A549 (cell line): ENCODE measurements around the gene CLCF1. TPM values are rescaled to one million over a fixed set of nuclear protein-coding genes. Genes with fewer than 3 reads are reported as not detected.

Source experiments
- ATAC-seq, 2 experiments: fragments of 200-7000 bp in 1 of 2; fragments of >200 bp in 1 of 2; cut with Nextera tagmentation in 1 of 2; cut with Tn5 transposase in 1 of 2; 3 replicates each; pipeline versions ENCODE4 v1.8.0 to v1.9.1; 2018 to 2020; ENCODE audit warnings: mild to moderate bottlenecking in 1 of 2, moderate library complexity in 1 of 2
- CTCF ChIA-PET: fragments of 300-600 bp; sonication (Branson Sonifier 250); formaldehyde crosslinking; extraction: SDS; loops from one replicate; lab custom pipeline; 2021; ENCODE audit warnings: antibody characterized with exemption, inconsistent platforms; lab: Yijun Ruan, JAX
- POLR2A ChIA-PET: fragments of 350-600 bp; formaldehyde crosslinking; extraction: SDS; loops from one replicate; lab custom pipeline; 2021; ENCODE audit warnings: antibody characterized with exemption, inconsistent platforms; lab: Yijun Ruan, JAX
- DNase-seq, 2 experiments: peaks; one replicate each; pipeline versions ENCODE4 v3.0.0 to v3.0.0-alpha.2; 2011 to 2016; ENCODE audit warnings: low read depth in 1 of 2, low spot score in 1 of 2
- FAIRE-seq: peaks from 2 replicates; lab custom pipeline; 2011; peaks lifted over from hg19 to GRCh38; lab: Jason Lieb, UNC
- H3K27ac ChIP-seq, 2 experiments: fragments of >200 bp; sonication (Bioruptor Twin); formaldehyde crosslinking; 3 replicates each; pipeline ENCODE4 v1.5.1; 2016 to 2017
- H3K4me1 ChIP-seq: fragments of >200 bp; sonication (Bioruptor Twin); formaldehyde crosslinking; 3 replicates; pipeline ENCODE4 v1.6.1; 2016
- H3K4me2 ChIP-seq: fragments of >200 bp; sonication (Bioruptor Twin); formaldehyde crosslinking; 3 replicates; pipeline ENCODE4 v1.6.1; 2016
- H3K4me3 ChIP-seq: fragments of >200 bp; sonication (Bioruptor Twin); formaldehyde crosslinking; 3 replicates; pipeline ENCODE4 v1.5.1; 2016
- H3K9me3 ChIP-seq: fragments of >200 bp; sonication (Bioruptor Twin); formaldehyde crosslinking; 3 replicates; pipeline ENCODE4 v1.6.1; 2016
- ATOH8 ChIP-seq: fragments of 250-450 bp; sonication (Bioruptor Pico); IDR thresholded peaks from 2 replicates; pipeline ENCODE4 v1.5.0; 2020; ENCODE audit warnings: low read depth, mild to moderate bottlenecking, moderate library complexity
- BCL3 ChIP-seq: fragments of >200 bp; sonication (Bioruptor Twin); formaldehyde crosslinking; IDR thresholded peaks from 3 replicates; pipeline ENCODE4 v1.6.1; 2016
- CHD2 ChIP-seq: fragments of 150-350 bp; IDR thresholded peaks from 2 replicates; pipeline ENCODE4 v1.6.1; 2014; ENCODE audit warnings: low read length; ENCODE audit not compliant: partially characterized antibody
- EHF ChIP-seq: fragments of 250-450 bp; sonication (Bioruptor Pico); IDR thresholded peaks from 2 replicates; pipeline ENCODE4 v1.5.0; 2020; ENCODE audit warnings: mild to moderate bottlenecking
- EHMT2 ChIP-seq: fragments of 200-600 bp; sonication (generic); IDR thresholded peaks from 2 replicates; pipeline ENCODE4 v1.6.1; 2016; ENCODE audit warnings: antibody characterized with exemption, low read depth, mild to moderate bottlenecking, moderate library complexity
- ELK1 ChIP-seq: fragments of 150-350 bp; IDR thresholded peaks from 2 replicates; pipeline ENCODE4 v1.6.1; 2014; ENCODE audit warnings: low read depth, mild to moderate bottlenecking, low read length
- EP300 ChIP-seq, 2 experiments: fragments of >200 bp; sonication (Bioruptor Twin); formaldehyde crosslinking; IDR thresholded peaks; 2 replicates in 1 of 2; 3 replicates in 1 of 2; pipeline ENCODE4 v1.6.1; 2016 to 2017
- ESRRA ChIP-seq: fragments of 150-350 bp; IDR thresholded peaks from 2 replicates; pipeline ENCODE4 v1.6.1; 2014; ENCODE audit warnings: mild to moderate bottlenecking, low read length, borderline replicate concordance
- GATA3 ChIP-seq: IDR thresholded peaks from 2 replicates; pipeline ENCODE4 v1.6.1; 2012; ENCODE audit warnings: borderline replicate concordance
- HES2 ChIP-seq: fragments of >200 bp; sonication (Bioruptor Twin); formaldehyde crosslinking; IDR thresholded peaks from 2 replicates; pipeline ENCODE4 v1.6.1; 2016
- HOXA7 ChIP-seq: fragments of 250-450 bp; sonication (Bioruptor Pico); IDR thresholded peaks from 2 replicates; pipeline ENCODE4 v1.5.0; 2020; ENCODE audit warnings: mild to moderate bottlenecking, moderate library complexity
- JUN ChIP-seq, 2 experiments: fragments of >200 bp; sonication (Bioruptor Twin); formaldehyde crosslinking; IDR thresholded peaks; 2 replicates in 1 of 2; 3 replicates in 1 of 2; pipeline ENCODE4 v1.6.1; 2016 to 2017
- KDM5A ChIP-seq: fragments of 200-600 bp; sonication (generic); IDR thresholded peaks from 2 replicates; pipeline ENCODE4 v1.6.1; 2016; ENCODE audit warnings: antibody characterized with exemption, mild to moderate bottlenecking
- MAFK ChIP-seq: fragments of 450-650 bp; IDR thresholded peaks from 2 replicates; pipeline ENCODE4 v1.6.1; 2014; ENCODE audit not compliant: partially characterized antibody
- MAZ ChIP-seq: fragments of 150-350 bp; IDR thresholded peaks from 2 replicates; pipeline ENCODE4 v1.6.1; 2014; ENCODE audit warnings: antibody characterized with exemption, low read depth, low read length, borderline replicate concordance
- NPAS2 ChIP-seq: fragments of 250-450 bp; sonication (Bioruptor Pico); IDR thresholded peaks from 2 replicates; pipeline ENCODE4 v1.8.0; 2022; ENCODE audit warnings: mild to moderate bottlenecking, moderate library complexity, borderline replicate concordance
- NR3C1 ChIP-seq: fragments of >200 bp; sonication (Bioruptor Twin); formaldehyde crosslinking; IDR thresholded peaks from 3 replicates; pipeline ENCODE4 v1.6.1; 2017
- PBX3 ChIP-seq: IDR thresholded peaks from 2 replicates; pipeline ENCODE4 v1.6.1; 2012
- PHF8 ChIP-seq: fragments of 200-600 bp; sonication (generic); IDR thresholded peaks from 2 replicates; pipeline ENCODE4 v1.6.1; 2016; ENCODE audit warnings: low read depth, mild to moderate bottlenecking, antibody characterized with exemption, moderate library complexity, borderline replicate concordance
- RFX5 ChIP-seq: fragments of 450-650 bp; IDR thresholded peaks from 2 replicates; pipeline ENCODE4 v1.7.1; 2014; ENCODE audit warnings: antibody characterized with exemption, mild to moderate bottlenecking, moderate library complexity
- RNF2 ChIP-seq: fragments of 200-600 bp; sonication (generic); IDR thresholded peaks from 2 replicates; pipeline ENCODE4 v1.6.1; 2016; ENCODE audit warnings: low read depth, mild to moderate bottlenecking, antibody characterized with exemption, moderate library complexity, borderline replicate concordance
- TFCP2L1 ChIP-seq: fragments of 250-450 bp; sonication (Bioruptor Pico); IDR thresholded peaks from 2 replicates; pipeline ENCODE4 v1.5.0; 2021; ENCODE audit warnings: mild to moderate bottlenecking
- TP53 ChIP-seq: fragments of 250-450 bp; sonication (Bioruptor Pico); IDR thresholded peaks from 2 replicates; pipeline ENCODE4 v1.5.0; 2021; ENCODE audit warnings: mild to moderate bottlenecking, moderate library complexity
- ZC3H11A ChIP-seq: fragments of 450-650 bp; IDR thresholded peaks from 2 replicates; pipeline ENCODE4 v1.6.1; 2014; ENCODE audit warnings: antibody characterized with exemption, mild to moderate bottlenecking
- ZNF302 ChIP-seq: fragments of 250-450 bp; sonication (Bioruptor Pico); IDR thresholded peaks from 2 replicates; pipeline ENCODE4 v1.9.0; 2021; ENCODE audit warnings: inconsistent platforms, mild to moderate bottlenecking, moderate library complexity
- WGBS: methylation state at CpG from one replicate; pipeline ENCODE4 v1.1.6; 2017; ENCODE audit errors: missing lambda C conversion rate; 5-methylcytosine and 5-hydroxymethylcytosine counted together
- polyA plus RNA-seq, 4 experiments: library from polyadenylated mRNA; depleted of rRNA in 3 of 4; stranded (reverse); fragments of >200 nt; fragmentation: RNase III in 1 of 4; extraction: RNeasy Plus Mini Kit Qiagen cat#74134 plus additional on column Dnase treatment in 1 of 4; gene quantifications; 2 replicates in 3 of 4; 3 replicates in 1 of 4; pipeline ENCODE4 v1.2.3, GENCODE V29; 2011 to 2017

Gene CLCF1
- polyA plus RNA-seq, 2 of the 4 experiments (the other 2 are of a cell fraction), result 23.9 to 31.0 TPM

GRCh38 chr11:67405688-67406339 lies 32.4 kb upstream of the CLCF1 start:
- peaks cover 6% of the 10 kb centered on the region; the same call in 2 of the 3 replicates for H3K4me1 ChIP-seq
- no peaks in the 10 kb centered on the region for H3K9me3 ChIP-seq
- H3K4me2 ChIP-seq, result no peak overlapping the region
- TF ChIP-seq EHMT2 (no peak), ZC3H11A (no peak), HES2 (no peak), ELK1 (no peak), PBX3 (no peak), ATOH8 (no peak), JUN (IDR thresholded peaks at IDR 0.05) (no peak), NPAS2 (no peak), NR3C1 (no peak), EP300 (IDR thresholded peaks at IDR 0.05) (no peak)
- no peak for ATAC-seq
- H3K4me3 ChIP-seq, result no peak overlapping the region
- no peak overlapping the region for H3K27ac ChIP-seq
- WGBS, result 74% methylated on average over 8 of the region's 9 CpGs
- POLR2A ChIA-PET, result no interaction called here
- CTCF ChIA-PET, result interaction anchor here (0.6 to 46.2 kb wide), 6 partner anchors 11 to 60 kb away, joined by 3 to 1913 read pairs (median 3); partner anchors contain the start of genes CLCF1, POLD4 and RAD9A
- DNase-seq, result no peak
- no peak for FAIRE-seq

- ChIA-PET POLR2A (no interaction called here), CTCF (interaction anchor here (0.6 to 46.2 kb wide), 6 partner anchors 12 to 59 kb away, joined by 3 to 1913 read pairs (median 3); partner anchors contain the start of genes CLCF1, POLD4 and RAD9A)
- 79% methylated on average over 2 of the region's 6 CpGs for whole genome bisulfite sequencing
- ATAC-seq (no peak), DNase-seq (no peak), FAIRE-seq (no peak)
- H3K9me3 ChIP-seq, result no peaks in the 10 kb centered on the region
- H3K4me1 ChIP-seq, result peaks cover 12% of the 10 kb centered on the region
- no peak overlapping the region for H3K27ac ChIP-seq
- no peak for TF ChIP-seq ESRRA
- no peak for TF ChIP-seq EHF
- no peak for TF ChIP-seq HES2
- no peak for TF ChIP-seq MAFK
- no peak for TF ChIP-seq MAZ
- TF ChIP-seq ZC3H11A, result no peak
- no peak for TF ChIP-seq BCL3
- TF ChIP-seq TP53 (CRISPR knock-in tag), result no peak
- no peak overlapping the region for H3K4me2 ChIP-seq
- no peak overlapping the region for H3K4me3 ChIP-seq
These were observed 31.8 kb upstream of the CLCF1 start for GRCh38 chr11:67405196-67405567.

GRCh38 chr11:67404515-67405195 lies 31.3 kb upstream of the CLCF1 start:
- H3K27ac ChIP-seq, result no peak overlapping the region
- H3K4me1 ChIP-seq, result peaks cover 15% of the 10 kb centered on the region
- CTCF ChIA-PET, result interaction anchor here (0.5 to 46.2 kb wide), 6 partner anchors 9 to 58 kb away, joined by 3 to 1913 read pairs (median 20); partner anchors contain the start of genes CARNS1, CLCF1, POLD4 and RAD9A
- no peak overlapping the region for H3K4me2 ChIP-seq
- H3K4me3 ChIP-seq, result no peak overlapping the region
- no peaks in the 10 kb centered on the region for H3K9me3 ChIP-seq
- POLR2A ChIA-PET, result no interaction called here
- 89% methylated on average over 13 of the region's 13 CpGs for WGBS
- ATAC-seq, result no peak
- TF ChIP-seq ZNF302 (CRISPR knock-in tag) (no peak), PHF8 (no peak), CHD2 (no peak), RNF2 (no peak), KDM5A (no peak), MAFK (no peak), ATOH8 (no peak), ELK1 (no peak), TFCP2L1 (CRISPR knock-in tag) (no peak), RFX5 (no peak), EHMT2 (no peak), GATA3 (no peak), HOXA7 (no peak)
- FAIRE-seq, result no peak
- DNase-seq, result no peak
